PC-3 (cell line): ENCODE results near the gene HOXD3. TPM values are rescaled to one million over a fixed set of nuclear protein-coding genes. Genes with fewer than 3 reads are reported as not detected.

ENCODE experiments used
- ATAC-seq: fragments of 200-7000 bp; cut with Tn5 transposase; 2 replicates; pipeline ENCODE4 v1.9.1; 2020; ENCODE audit warnings: mild to moderate bottlenecking, moderate library complexity
- BruUV-seq: library from RNA; stranded (reverse); fragments of 400-500 nt; replicated peaks from 2 replicates; lab custom pipeline; 2021; lab: Mats Ljungman, UMichigan
- CTCF ChIA-PET: fragments of 300-600 bp; sonication (Branson Sonifier 250); formaldehyde crosslinking; loops from one replicate; lab custom pipeline; 2022; ENCODE audit warnings: antibody characterized with exemption; lab: Charles Lee
- POLR2A ChIA-PET: fragments of 300-600 bp; sonication (Branson Sonifier 250); formaldehyde crosslinking; loops from one replicate; lab custom pipeline; 2022; ENCODE audit warnings: antibody characterized with exemption; ENCODE audit not compliant: unreplicated experiment; lab: Charles Lee
- DNase-seq: peaks from one replicate; pipeline ENCODE4 v3.0.0-alpha.2; 2015
- H2AFZ ChIP-seq: fragments of 300-600 bp; sonication (generic); 2 replicates; pipeline ENCODE4 v1.6.0; 2016; ENCODE audit warnings: antibody characterized with exemption, low read length
- H3F3A ChIP-seq: fragments of 300-600 bp; sonication (generic); one replicate; pipeline ENCODE4 v1.6.0; 2017; ENCODE audit warnings: antibody characterized with exemption, low read length, control low read depth, mild to moderate bottlenecking; ENCODE audit not compliant: unreplicated experiment
- H3K27ac ChIP-seq: fragments of 300-600 bp; sonication (generic); 2 replicates; pipeline ENCODE4 v1.5.1; 2016; ENCODE audit warnings: mild to moderate bottlenecking, low read length
- H3K27me3 ChIP-seq: fragments of 300-600 bp; sonication (generic); 2 replicates; pipeline ENCODE4 v1.6.1; 2016; ENCODE audit warnings: low read length, mixed read lengths
- H3K36me3 ChIP-seq: fragments of 300-600 bp; sonication (generic); 2 replicates; pipeline ENCODE4 v1.6.1; 2016; ENCODE audit warnings: low read depth, mixed run types, low read length, mixed read lengths
- H3K4me1 ChIP-seq: fragments of 300-600 bp; sonication (generic); 2 replicates; pipeline ENCODE4 v1.5.1; 2016; ENCODE audit warnings: low read length; ENCODE audit not compliant: insufficient read depth
- H3K4me2 ChIP-seq: fragments of 300-600 bp; sonication (generic); 2 replicates; pipeline ENCODE4 v1.6.0; 2016; ENCODE audit warnings: low read length
- H3K4me3 ChIP-seq: fragments of 300-600 bp; sonication (generic); 2 replicates; pipeline ENCODE4 v1.5.1; 2016; ENCODE audit warnings: mild to moderate bottlenecking, low read length, mixed read lengths
- H3K79me2 ChIP-seq: fragments of 300-600 bp; sonication (generic); 2 replicates; pipeline ENCODE4 v1.6.1; 2017; ENCODE audit warnings: low read length, mixed read lengths
- H3K9ac ChIP-seq: fragments of 300-600 bp; sonication (generic); 2 replicates; pipeline ENCODE4 v1.6.0; 2016; ENCODE audit warnings: mild to moderate bottlenecking, low read length
- H3K9me2 ChIP-seq: fragments of 300-600 bp; sonication (generic); replicated peaks from 2 replicates; pipeline ENCODE4 v1.6.1; 2016; ENCODE audit warnings: mixed run types, low read length, mixed read lengths
- H3K9me3 ChIP-seq: fragments of 300-600 bp; sonication (generic); 2 replicates; pipeline ENCODE4 v1.6.1; 2016; ENCODE audit warnings: low read length, mixed read lengths
- H4K20me1 ChIP-seq: fragments of 300-600 bp; sonication (generic); 2 replicates; pipeline ENCODE4 v1.6.1; 2016; ENCODE audit warnings: low read length, mixed read lengths
- EZH2 ChIP-seq: fragments of 300-600 bp; sonication (generic); IDR thresholded peaks from one replicate; pipeline ENCODE4 v1.6.1; 2017; ENCODE audit warnings: antibody characterized with exemption, mild to moderate bottlenecking, low read length; ENCODE audit not compliant: unreplicated experiment
- EZH2phosphoT487 ChIP-seq: fragments of 300-600 bp; sonication (generic); IDR thresholded peaks from 2 replicates; pipeline ENCODE4 v1.6.1; 2018; ENCODE audit warnings: mild to moderate bottlenecking, antibody characterized with exemption, low read length, borderline replicate concordance
- intact Hi-C: fragments of 100-400 bp; cut with micrococcal nuclease; formaldehyde crosslinking; loops from 2 replicates; pipeline ENCODE4 v1.9.0; 2023
- total RNA-seq: library from RNA; depleted of rRNA; stranded (reverse); fragments of >200 nt; gene quantifications from 2 replicates; pipeline ENCODE4 v1.2.3, GENCODE V29; 2014
- TF ChIP-seq, protein P1 (sequence below): fragments of 300-600 bp; sonication (generic); conservative IDR thresholded peaks from 2 replicates; pipeline ENCODE4 v1.5.1; 2017; ENCODE audit warnings: antibody characterized with exemption, low read depth, mild to moderate bottlenecking, low read length

HOXD3 gene
- total RNA-seq, 1 experiment from 2014 or later: 4.4 TPM

DNA sequence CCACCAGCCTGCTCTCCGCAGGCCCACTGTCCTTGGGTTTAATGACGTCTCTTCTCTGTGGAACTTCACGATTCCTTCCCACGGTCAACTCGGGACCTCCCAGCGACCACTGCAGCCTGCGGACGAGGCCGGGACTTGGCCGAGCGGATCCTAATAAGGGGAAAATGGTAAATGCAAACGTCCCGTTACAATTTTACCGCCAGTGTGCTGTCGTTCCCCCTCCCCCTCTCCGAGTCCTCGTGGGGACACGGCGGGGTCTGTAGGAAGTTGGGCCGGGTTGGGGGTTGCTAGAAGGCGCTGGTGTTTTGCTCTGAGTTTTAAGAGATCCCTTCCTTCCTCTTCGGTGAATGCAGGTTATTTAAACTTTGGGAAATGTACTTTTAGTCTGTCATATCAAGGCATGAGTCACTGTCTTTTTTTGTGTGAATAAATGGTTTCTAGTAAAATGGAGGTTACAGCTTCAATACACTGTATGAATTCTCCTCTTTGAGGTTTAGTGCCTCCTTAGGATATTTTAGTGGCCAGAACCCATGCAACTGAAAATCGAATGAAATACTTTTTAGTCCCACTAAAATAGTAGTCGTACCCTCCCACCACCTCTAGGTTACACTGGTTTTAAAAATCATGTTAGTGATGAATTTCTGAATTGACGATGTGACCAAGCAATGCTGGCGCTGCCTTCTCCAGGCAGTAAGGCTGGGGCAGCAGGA is 47.8 kb upstream of the HOXD3 start:
- no peaks in the 10 kb centered on the region for H3F3A ChIP-seq
- H3K9ac ChIP-seq: no peak overlapping the region
- no peak overlapping the region for H3K4me2 ChIP-seq
- no peaks in the 10 kb centered on the region for H3K9me2 ChIP-seq
- no TSS peak for BruUV-seq
- H3K79me2 ChIP-seq: no peaks in the 10 kb centered on the region
- no peaks in the 10 kb centered on the region for H3K36me3 ChIP-seq
- no peaks in the 10 kb centered on the region for H4K20me1 ChIP-seq
- no peak overlapping the region for H3K27ac ChIP-seq
- ChIA-PET CTCF (no interaction called here), POLR2A (no interaction called here)
- TF ChIP-seq EZH2 (no peak), EZH2phosphoT487 (no peak)
- TF ChIP-seq, protein P1, sequence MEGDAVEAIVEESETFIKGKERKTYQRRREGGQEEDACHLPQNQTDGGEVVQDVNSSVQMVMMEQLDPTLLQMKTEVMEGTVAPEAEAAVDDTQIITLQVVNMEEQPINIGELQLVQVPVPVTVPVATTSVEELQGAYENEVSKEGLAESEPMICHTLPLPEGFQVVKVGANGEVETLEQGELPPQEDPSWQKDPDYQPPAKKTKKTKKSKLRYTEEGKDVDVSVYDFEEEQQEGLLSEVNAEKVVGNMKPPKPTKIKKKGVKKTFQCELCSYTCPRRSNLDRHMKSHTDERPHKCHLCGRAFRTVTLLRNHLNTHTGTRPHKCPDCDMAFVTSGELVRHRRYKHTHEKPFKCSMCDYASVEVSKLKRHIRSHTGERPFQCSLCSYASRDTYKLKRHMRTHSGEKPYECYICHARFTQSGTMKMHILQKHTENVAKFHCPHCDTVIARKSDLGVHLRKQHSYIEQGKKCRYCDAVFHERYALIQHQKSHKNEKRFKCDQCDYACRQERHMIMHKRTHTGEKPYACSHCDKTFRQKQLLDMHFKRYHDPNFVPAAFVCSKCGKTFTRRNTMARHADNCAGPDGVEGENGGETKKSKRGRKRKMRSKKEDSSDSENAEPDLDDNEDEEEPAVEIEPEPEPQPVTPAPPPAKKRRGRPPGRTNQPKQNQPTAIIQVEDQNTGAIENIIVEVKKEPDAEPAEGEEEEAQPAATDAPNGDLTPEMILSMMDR: no peak
- no peaks in the 10 kb centered on the region for H3K9me3 ChIP-seq
- intact Hi-C loops: no loop called here
- H3K27me3 ChIP-seq: peaks cover 34% of the 10 kb centered on the region
- H2AFZ ChIP-seq: no peak overlapping the region
- H3K4me3 ChIP-seq: no peak overlapping the region
- peaks cover 8% of the 10 kb centered on the region for H3K4me1 ChIP-seq
- no peak for DNase-seq
- ATAC-seq: no peak

DNA sequence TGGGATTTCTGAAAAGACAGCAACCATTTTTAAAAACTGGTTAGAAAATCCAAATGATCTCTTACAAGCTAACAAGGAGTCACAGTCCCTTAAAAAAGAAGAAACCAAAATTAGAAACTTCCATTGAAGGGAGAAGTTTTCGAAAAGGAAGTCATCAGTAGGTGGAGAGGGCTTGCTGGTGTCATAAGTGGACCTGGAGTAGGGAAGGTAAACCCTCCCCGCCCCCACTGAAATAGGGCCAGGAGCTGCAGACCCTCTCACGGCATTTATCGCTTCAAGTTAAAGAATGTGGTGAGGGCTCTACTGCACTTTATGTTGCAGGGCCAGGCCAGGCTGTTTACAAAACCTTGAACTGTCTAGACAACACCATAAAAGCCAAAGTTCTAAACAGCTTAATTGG is 47.2 kb upstream of the HOXD3 start:
- intact Hi-C loops: loop anchor here (5.0 kb wide), 2 partner anchors 702 to 1037 kb away; no protein-coding TSS in a partner anchor
- no peaks in the 10 kb centered on the region for H3K9me2 ChIP-seq
- no peak overlapping the region for H2AFZ ChIP-seq
- ChIA-PET POLR2A (no interaction called here), CTCF (no interaction called here)
- no peak for DNase-seq
- no peak overlapping the region for H3K4me3 ChIP-seq
- no peaks in the 10 kb centered on the region for H4K20me1 ChIP-seq
- H3K27me3 ChIP-seq: peaks cover 40% of the 10 kb centered on the region
- TF ChIP-seq EZH2phosphoT487: no peak
- TF ChIP-seq, protein P1: no peak
- no peak for TF ChIP-seq EZH2
- H3K4me2 ChIP-seq: no peak overlapping the region
- H3K9ac ChIP-seq: no peak overlapping the region
- ATAC-seq: no peak
- no peaks in the 10 kb centered on the region for H3K36me3 ChIP-seq
- no peaks in the 10 kb centered on the region for H3K9me3 ChIP-seq
- no TSS peak for BruUV-seq
- H3K27ac ChIP-seq: no peak overlapping the region
- H3K79me2 ChIP-seq: no peaks in the 10 kb centered on the region
- no peaks in the 10 kb centered on the region for H3F3A ChIP-seq
- H3K4me1 ChIP-seq: peaks cover 4% of the 10 kb centered on the region; the same call in 1 of the 2 replicates
